ENCODE data around the gene SLC6A7.
"Not testable (repeated sequence)": the region's sequence is repeated elsewhere in the genome, so short reads cannot be mapped to it uniquely, and the experiment has no call there.

The SLC6A7 gene

GRCh38 chr5:150227606-150228273 lies 37.9 kb downstream of the SLC6A7 start:
- ATAC-seq, result no peak
- H3K36me3 Mint-ChIP-seq, result no peaks in the 10 kb centered on the region
- no peak for DNase-seq (ENCODE audit: low spot score in 2 of 2)
- H3K9me3 Mint-ChIP-seq, result no peaks in the 10 kb centered on the region
- no peaks in the 10 kb centered on the region for H3K4me1 Mint-ChIP-seq
- no peak overlapping the region for H3K4me3 Mint-ChIP-seq
- peak overlapping the region; percentile 3 for H3K27ac Mint-ChIP-seq

GRCh38 chr5:150229571-150229970 lies 39.7 kb downstream of the SLC6A7 start:
- Mint-ChIP-seq H3K36me3 (no peaks in the 10 kb centered on the region), H3K4me1 (no peaks in the 10 kb centered on the region), H3K4me3 (no peak overlapping the region), H3K9me3 (no peaks in the 10 kb centered on the region), H3K27ac (no peak overlapping the region)
- ATAC-seq, result no peak
- no peak for DNase-seq (ENCODE audit: low spot score in 2 of 2)

DNA sequence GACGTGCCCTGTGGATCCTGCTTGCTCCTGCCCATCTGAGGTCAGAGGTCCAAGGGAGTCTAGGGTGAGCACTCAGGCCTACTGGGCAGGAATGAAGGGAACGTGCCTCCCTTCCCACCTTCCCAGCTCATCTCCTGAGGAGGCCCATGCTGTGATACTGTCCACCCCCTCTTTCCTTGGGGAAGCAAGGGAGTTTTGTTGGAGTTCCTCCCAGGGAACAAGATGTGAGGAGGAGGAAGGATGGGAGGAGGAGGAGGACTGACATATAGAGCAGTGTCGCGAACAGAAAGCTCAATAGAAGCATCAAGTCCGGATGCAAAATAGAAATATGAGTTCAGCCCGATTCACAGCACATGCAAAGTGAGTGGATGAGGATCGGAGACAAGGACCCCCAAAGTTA lies 41.0 kb downstream of the SLC6A7 start:
- Mint-ChIP-seq H3K9me3 (no peaks in the 10 kb centered on the region), H3K4me1 (no peaks in the 10 kb centered on the region), H3K27ac (no peak overlapping the region), H3K36me3 (no peaks in the 10 kb centered on the region), H3K4me3 (no peak overlapping the region)
- DNase-seq (ENCODE audit: low spot score in 2 of 2) (no peak), ATAC-seq (no peak)

- not testable (repeated sequence) for H3K9me3 Mint-ChIP-seq; ATAC-seq; H3K36me3 Mint-ChIP-seq; H3K4me3 Mint-ChIP-seq; H3K27ac Mint-ChIP-seq; H3K4me1 Mint-ChIP-seq; DNase-seq (ENCODE audit: low spot score in 2 of 2)
These were observed 43.8 kb downstream of the SLC6A7 start for GRCh38 chr5:150233706-150234105.

DNA sequence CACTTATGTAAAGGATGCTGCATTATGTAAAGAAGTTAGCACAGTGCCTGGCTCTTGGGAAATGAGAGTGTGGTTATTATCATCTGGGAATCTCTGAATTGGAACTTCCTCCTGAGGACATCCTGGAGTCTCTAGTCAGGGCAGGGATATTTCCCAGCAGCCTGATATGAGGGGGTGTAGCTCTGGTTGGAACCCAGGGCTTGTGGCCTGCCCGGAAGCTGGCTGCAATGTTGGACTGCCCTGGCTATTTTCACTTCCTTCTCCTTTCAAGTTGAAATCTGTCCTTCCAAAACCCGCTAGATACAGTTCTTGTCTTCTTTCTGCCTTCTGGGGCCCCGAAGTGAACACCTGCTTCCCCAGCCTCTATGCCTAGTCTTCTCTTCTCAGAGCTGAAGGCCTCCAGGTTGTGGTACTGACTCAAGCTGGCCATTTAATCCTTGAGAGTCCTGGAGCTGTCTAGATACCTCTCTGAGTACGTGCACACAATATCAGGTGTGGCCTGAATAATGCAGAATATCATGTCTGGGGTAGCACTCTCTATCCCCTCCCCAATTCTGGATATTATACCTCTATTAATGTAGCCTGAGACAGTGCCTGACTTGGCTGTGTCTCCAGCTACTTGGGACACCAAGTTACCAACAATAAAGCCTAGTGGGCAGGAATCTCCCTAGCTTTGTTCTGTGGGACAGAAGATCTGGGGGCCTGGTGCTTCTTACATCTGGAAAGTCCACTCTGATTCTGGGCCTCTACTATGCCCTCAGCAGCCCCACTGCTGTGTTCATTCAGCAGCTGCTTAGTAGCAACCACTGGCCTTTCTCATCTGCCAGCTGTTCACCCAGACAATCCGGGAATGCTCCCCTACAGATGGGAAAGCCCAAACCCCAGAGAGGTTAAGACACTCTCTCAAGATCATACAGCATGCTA lies 45.0 kb downstream of the SLC6A7 start:
- Mint-ChIP-seq H3K9me3 (no peaks in the 10 kb centered on the region), H3K4me1 (no peaks in the 10 kb centered on the region), H3K36me3 (no peaks in the 10 kb centered on the region), H3K4me3 (no peak overlapping the region), H3K27ac (no peak overlapping the region)
- ATAC-seq (no peak), DNase-seq (ENCODE audit: low spot score in 2 of 2) (no peak)

- Mint-ChIP-seq H3K9me3 (no peaks in the 10 kb centered on the region), H3K4me1 (no peaks in the 10 kb centered on the region), H3K36me3 (no peaks in the 10 kb centered on the region), H3K4me3 (no peak overlapping the region), H3K27ac (no peak overlapping the region)
- ATAC-seq (no peak), DNase-seq (ENCODE audit: low spot score in 2 of 2) (no peak)
These were observed 45.6 kb downstream of the SLC6A7 start for GRCh38 chr5:150235500-150235854.

GRCh38 chr5:150236313-150236712 lies 46.5 kb downstream of the SLC6A7 start:
- H3K36me3 Mint-ChIP-seq, result no peaks in the 10 kb centered on the region
- no peak overlapping the region for H3K4me3 Mint-ChIP-seq
- DNase-seq (ENCODE audit: low spot score in 2 of 2) (no peak), ATAC-seq (no peak)
- no peaks in the 10 kb centered on the region for H3K9me3 Mint-ChIP-seq
- no peak overlapping the region for H3K27ac Mint-ChIP-seq
- no peaks in the 10 kb centered on the region for H3K4me1 Mint-ChIP-seq

GRCh38 chr5:150236981-150237754 lies 47.3 kb downstream of the SLC6A7 start:
- Mint-ChIP-seq H3K27ac (no peak overlapping the region), H3K36me3 (no peaks in the 10 kb centered on the region), H3K4me3 (no peak overlapping the region), H3K4me1 (no peaks in the 10 kb centered on the region), H3K9me3 (no peaks in the 10 kb centered on the region)
- DNase-seq (ENCODE audit: low spot score in 2 of 2) (no peak), ATAC-seq (no peak)

- Mint-ChIP-seq H3K4me3 (no peak overlapping the region), H3K4me1 (no peaks in the 10 kb centered on the region), H3K27ac (no peak overlapping the region), H3K9me3 (no peaks in the 10 kb centered on the region), H3K36me3 (no peaks in the 10 kb centered on the region)
- no peak for ATAC-seq
- DNase-seq (ENCODE audit: low spot score in 2 of 2), result no peak
These were observed 48.8 kb downstream of the SLC6A7 start for GRCh38 chr5:150238646-150239045.

DNA sequence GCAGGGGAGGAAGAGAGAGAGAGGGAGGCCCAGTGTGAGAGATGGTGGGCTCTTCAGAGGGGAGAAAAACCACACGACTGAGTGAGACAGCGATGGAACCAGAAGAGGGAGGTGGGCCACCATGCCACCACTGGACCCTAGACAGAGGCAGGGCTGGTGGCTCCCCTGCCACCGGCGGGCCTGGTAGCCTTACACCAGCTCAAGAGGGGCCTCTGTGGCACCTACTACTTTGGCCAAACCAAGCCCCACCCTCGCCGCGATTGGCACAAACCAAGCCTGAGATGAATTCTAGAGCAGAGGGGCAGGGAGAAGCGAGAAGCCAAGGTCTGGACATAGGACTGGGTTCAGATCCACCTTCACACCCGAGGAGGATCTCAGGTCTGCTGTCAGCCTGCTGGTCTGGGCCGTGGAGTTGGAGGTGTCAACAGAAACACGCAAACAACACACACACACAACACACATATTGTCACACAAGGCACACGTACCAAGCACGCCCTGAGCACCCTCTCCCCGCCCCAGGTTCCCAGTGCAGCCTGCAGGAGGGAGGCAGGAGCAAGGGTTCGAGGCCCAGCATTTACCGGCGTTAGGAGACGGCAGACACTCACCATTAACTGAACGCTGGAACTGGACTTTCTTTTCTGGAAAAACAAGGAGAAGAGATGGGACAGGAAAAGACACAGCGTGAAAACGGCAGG lies 49.4 kb downstream of the SLC6A7 start:
- ATAC-seq, result no peak
- H3K36me3 Mint-ChIP-seq, result no peaks in the 10 kb centered on the region
- no peak overlapping the region for H3K4me3 Mint-ChIP-seq
- DNase-seq (ENCODE audit: low spot score in 2 of 2), result no peak
- no peaks in the 10 kb centered on the region for H3K9me3 Mint-ChIP-seq
- H3K4me1 Mint-ChIP-seq, result no peaks in the 10 kb centered on the region
- H3K27ac Mint-ChIP-seq, result no peak overlapping the region

DNA sequence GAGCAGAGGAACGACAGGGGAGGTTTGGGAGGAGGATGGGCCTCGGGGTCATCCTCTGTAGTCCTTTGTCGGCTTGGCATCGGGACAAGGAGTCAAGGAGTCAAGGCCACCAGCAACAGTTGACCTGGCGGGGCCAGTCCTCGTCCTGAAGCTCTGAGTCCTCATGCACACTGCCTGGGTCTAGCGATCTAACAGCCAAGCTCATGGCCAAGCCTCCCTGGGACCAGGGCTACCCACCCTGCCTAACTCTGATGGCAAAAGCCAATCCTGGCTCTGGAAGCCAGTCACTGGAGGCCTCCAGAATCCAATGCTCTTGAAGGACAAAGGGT lies 49.9 kb downstream of the SLC6A7 start:
- Mint-ChIP-seq H3K36me3 (no peaks in the 10 kb centered on the region), H3K4me3 (no peak overlapping the region), H3K4me1 (no peaks in the 10 kb centered on the region), H3K9me3 (no peaks in the 10 kb centered on the region), H3K27ac (no peak overlapping the region)
- no peak for DNase-seq (ENCODE audit: low spot score in 2 of 2)
- no peak for ATAC-seq

DNA sequence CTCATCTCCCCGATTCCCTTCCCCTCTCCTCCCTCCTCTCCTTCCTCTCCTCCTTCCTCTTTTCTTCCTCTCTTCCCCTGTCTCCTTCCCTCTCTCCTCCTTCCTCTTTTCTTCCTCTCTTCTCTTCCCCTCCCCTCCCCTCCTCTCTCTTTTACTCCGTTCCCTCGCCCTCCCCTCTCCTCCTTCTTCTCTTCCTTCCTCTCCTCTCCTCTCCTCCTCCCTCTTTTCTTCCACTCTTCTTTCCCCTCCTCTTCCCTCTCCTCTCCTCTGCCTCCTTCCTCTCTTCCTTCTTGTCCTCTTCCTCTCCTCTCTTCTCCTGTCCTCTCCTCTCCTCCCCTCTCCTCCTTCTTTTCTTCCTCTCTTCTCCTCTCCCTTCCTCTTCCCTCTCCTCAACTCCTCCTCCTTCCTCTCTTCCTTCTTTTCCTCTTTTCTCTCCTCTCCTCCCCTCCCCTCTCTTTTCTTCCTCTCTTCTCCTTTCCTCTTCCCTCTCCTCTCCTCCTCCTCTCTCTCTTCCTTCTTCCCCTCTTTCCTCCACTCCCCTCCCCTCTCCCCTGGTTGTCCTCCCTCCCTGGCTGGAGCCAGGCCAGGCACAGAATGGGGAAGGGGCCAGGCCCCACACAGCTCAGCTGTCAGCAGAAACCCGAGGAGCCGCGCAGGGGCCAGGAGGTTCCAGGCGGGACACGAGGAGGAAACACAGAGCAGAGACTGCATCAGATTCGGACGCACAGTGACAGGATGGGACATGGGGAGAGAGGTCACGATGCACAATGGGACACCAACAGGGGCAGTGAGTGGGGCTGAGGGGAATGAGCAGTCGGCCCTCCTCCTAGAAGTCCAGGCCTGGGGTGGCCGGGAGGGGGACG lies 51.7 kb downstream of the SLC6A7 start:
- no peaks in the 10 kb centered on the region for H3K36me3 Mint-ChIP-seq
- DNase-seq (ENCODE audit: low spot score in 2 of 2), result no peak
- H3K27ac Mint-ChIP-seq, result peak overlapping the region; percentile 38

DNA sequence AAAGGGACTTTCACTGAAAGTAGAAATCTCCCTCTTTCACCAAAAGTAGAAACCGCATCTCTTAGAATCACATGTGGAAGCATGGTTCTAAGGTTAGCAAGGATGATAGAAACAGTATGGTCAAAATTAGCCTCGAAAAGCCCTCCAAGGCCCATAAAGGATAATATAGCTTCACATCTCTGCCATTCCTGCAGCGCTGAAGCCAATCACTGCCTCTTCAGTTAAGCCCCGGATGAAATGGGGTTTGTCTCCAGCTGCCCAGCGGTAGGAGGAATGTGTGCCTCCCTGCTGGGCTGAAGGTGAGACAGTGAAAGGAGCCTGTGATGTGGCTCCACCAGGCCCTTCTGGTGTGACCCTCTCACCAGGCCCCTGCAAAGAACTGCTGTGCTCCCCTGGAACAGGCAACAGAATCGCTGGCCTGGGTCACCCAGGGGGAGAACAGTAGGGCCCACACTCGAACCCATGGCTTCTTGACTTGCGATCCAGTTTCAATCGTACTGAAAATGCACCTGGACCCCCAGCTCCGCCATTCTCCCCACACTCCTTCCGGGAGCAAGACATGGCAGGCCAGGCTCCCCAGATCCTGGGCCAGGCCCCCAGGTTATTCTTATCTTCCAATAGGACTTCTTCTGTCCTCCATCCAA lies 52.5 kb downstream of the SLC6A7 start:
- Mint-ChIP-seq H3K4me1 (no peaks in the 10 kb centered on the region), H3K4me3 (no peak overlapping the region), H3K9me3 (no peaks in the 10 kb centered on the region), H3K36me3 (no peaks in the 10 kb centered on the region), H3K27ac (no peak overlapping the region)
- ATAC-seq, result no peak
- no peak for DNase-seq (ENCODE audit: low spot score in 2 of 2)

More for the DNA sequence above, 51.7 kb downstream of the SLC6A7 start:
- Mint-ChIP-seq H3K9me3 (no peaks in the 10 kb centered on the region), H3K4me3 (no peak overlapping the region), H3K4me1 (no peaks in the 10 kb centered on the region)
- no peak for ATAC-seq

DNA sequence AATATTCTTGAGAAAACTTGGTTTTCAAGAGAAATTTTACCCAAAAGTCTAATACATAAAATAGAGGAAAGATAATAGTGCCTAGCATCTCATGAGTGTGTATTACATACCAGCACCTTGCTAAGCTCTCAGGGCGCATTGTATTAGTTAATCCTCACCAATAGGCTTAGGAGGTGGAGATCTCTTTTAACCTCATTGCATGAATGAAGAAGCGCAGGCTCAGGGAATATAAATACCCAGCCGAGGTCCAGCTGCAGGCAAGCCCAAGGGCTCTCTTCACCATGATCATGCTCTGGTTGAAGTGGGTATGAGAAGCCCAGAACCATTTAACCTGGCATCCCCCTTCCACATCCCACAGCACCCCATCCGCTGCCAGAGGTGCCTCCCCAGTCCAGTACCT lies 53.7 kb downstream of the SLC6A7 start:
- DNase-seq (ENCODE audit: low spot score in 2 of 2) (no peak), ATAC-seq (no peak)
- H3K36me3 Mint-ChIP-seq, result no peaks in the 10 kb centered on the region
- H3K9me3 Mint-ChIP-seq, result no peaks in the 10 kb centered on the region
- H3K27ac Mint-ChIP-seq, result no peak overlapping the region
- H3K4me3 Mint-ChIP-seq, result no peak overlapping the region
- no peaks in the 10 kb centered on the region for H3K4me1 Mint-ChIP-seq
